Neural cell (in vitro differentiated cells): Measurements from ENCODE around the gene UBE2L3.

ENCODE experiments used
- CTCF ChIP-seq: fragments of 450-650 bp; IDR thresholded peaks from 2 replicates; pipeline ENCODE4 v1.5.1; 2014; ENCODE audit warnings: antibody characterized with exemption, mild to moderate bottlenecking, moderate library complexity; ENCODE audit not compliant: poor library complexity, severe bottlenecking
- EP300 ChIP-seq: fragments of 450-650 bp; conservative IDR thresholded peaks from 2 replicates; pipeline ENCODE4 v1.6.1; 2014; ENCODE audit warnings: antibody characterized with exemption, mild to moderate bottlenecking, moderate library complexity; ENCODE audit not compliant: poor library complexity, severe bottlenecking
- EZH2 ChIP-seq: fragments of 200-600, 300-800 bp; shearing (Covaris generic), sonication (generic); IDR thresholded peaks from 2 replicates; pipeline ENCODE4 v1.6.1; 2014; ENCODE audit warnings: antibody characterized with exemption, low read length, borderline replicate concordance, mild to moderate bottlenecking; ENCODE audit not compliant: insufficient read depth, poor library complexity, severe bottlenecking
- POLR2AphosphoS5 ChIP-seq: IDR thresholded peaks from 2 replicates; pipeline ENCODE4 v1.6.1; 2012
- SMC3 ChIP-seq: fragments of 450-650 bp; conservative IDR thresholded peaks from 2 replicates; pipeline ENCODE4 v1.6.1; 2014; ENCODE audit warnings: antibody characterized with exemption, mild to moderate bottlenecking, moderate library complexity; ENCODE audit not compliant: poor library complexity

- TF ChIP-seq SMC3 (no peak), CTCF (no peak), EP300 (no peak), EZH2 (no peak), POLR2AphosphoS5 (no peak)
Observed at GRCh38 chr22:21661991-21662390, 94.5 kb downstream of the UBE2L3 start.
